ENCODE data around the gene ZNF862.

The ZNF862 gene

GRCh38 chr7:149815661-149816266 lies 22.4 kb upstream of the ZNF862 start:
- ATAC-seq (ENCODE audit: insufficient read depth, low read depth), result no peak
- Histone ChIP-seq H3K27ac (ENCODE audit: low read length) (no peak overlapping the region), H3K4me1 (ENCODE audit: insufficient read depth, low read length) (no peaks in the 10 kb centered on the region)

GRCh38 chr7:149816267-149816751 lies 21.9 kb upstream of the ZNF862 start:
- DNase-seq (no peak), ATAC-seq (ENCODE audit: insufficient read depth, low read depth) (no peak)
- Histone ChIP-seq H3K79me2 (ENCODE audit: insufficient read depth, low read length) (no peaks in the 10 kb centered on the region), H3K27ac (ENCODE audit: low read length) (no peak overlapping the region), H4K20me1 (ENCODE audit: insufficient read depth, low read length) (peaks cover 4% of the 10 kb centered on the region; the same call in 1 of the 2 replicates), H3K4me2 (ENCODE audit: insufficient read depth, low read length) (no peak overlapping the region), H3K4me3 (ENCODE audit: low read depth in 1 of 2, low read length in 2 of 2) (no peak overlapping the region), H2AFZ (ENCODE audit: low read depth, low read length) (no peak overlapping the region), H3K4me1 (ENCODE audit: insufficient read depth, low read length) (no peaks in the 10 kb centered on the region), H3K36me3 (ENCODE audit: insufficient read depth, low read length) (no peaks in the 10 kb centered on the region), H3K9ac (ENCODE audit: low read depth, low read length) (no peak overlapping the region), H3K27me3 (ENCODE audit: insufficient read depth, low read length, poor library complexity) (no peaks in the 10 kb centered on the region), H3K9me3 (ENCODE audit: insufficient read depth, low read length, severe bottlenecking) (no peaks in the 10 kb centered on the region)
- TF ChIP-seq CTCF (IDR thresholded peaks at IDR 0.05; ENCODE audit: borderline replicate concordance, extremely low read depth, low read length, poor library complexity, severe bottlenecking) (no peak), EZH2 (IDR thresholded peaks at IDR 0.05; ENCODE audit: borderline replicate concordance, low read depth, low read length, severe bottlenecking) (no peak)

More at GRCh38 chr7:149815661-149816266, 22.4 kb upstream of the ZNF862 start:
- DNase-seq, result no peak
- Histone ChIP-seq H3K79me2 (ENCODE audit: insufficient read depth, low read length) (no peaks in the 10 kb centered on the region), H3K4me3 (ENCODE audit: low read depth in 1 of 2, low read length in 2 of 2) (no peak overlapping the region), H3K4me2 (ENCODE audit: insufficient read depth, low read length) (no peak overlapping the region), H3K9me3 (ENCODE audit: insufficient read depth, low read length, severe bottlenecking) (no peaks in the 10 kb centered on the region), H3K9ac (ENCODE audit: low read depth, low read length) (no peak overlapping the region), H3K36me3 (ENCODE audit: insufficient read depth, low read length) (no peaks in the 10 kb centered on the region), H3K27me3 (ENCODE audit: insufficient read depth, low read length, poor library complexity) (no peaks in the 10 kb centered on the region), H2AFZ (ENCODE audit: low read depth, low read length) (no peak overlapping the region), H4K20me1 (ENCODE audit: insufficient read depth, low read length) (peaks cover 4% of the 10 kb centered on the region; the same call in 1 of the 2 replicates)
- TF ChIP-seq EZH2 (IDR thresholded peaks at IDR 0.05; ENCODE audit: borderline replicate concordance, low read depth, low read length, severe bottlenecking) (no peak), CTCF (IDR thresholded peaks at IDR 0.05; ENCODE audit: borderline replicate concordance, extremely low read depth, low read length, poor library complexity, severe bottlenecking) (no peak)

- Histone ChIP-seq H3K9me3 (ENCODE audit: insufficient read depth, low read length, severe bottlenecking) (no peaks in the 10 kb centered on the region), H4K20me1 (ENCODE audit: insufficient read depth, low read length) (peaks cover 4% of the 10 kb centered on the region; the same call in 1 of the 2 replicates), H3K79me2 (ENCODE audit: insufficient read depth, low read length) (no peaks in the 10 kb centered on the region), H3K27me3 (ENCODE audit: insufficient read depth, low read length, poor library complexity) (no peaks in the 10 kb centered on the region), H2AFZ (ENCODE audit: low read depth, low read length) (no peak overlapping the region), H3K4me1 (ENCODE audit: insufficient read depth, low read length) (no peaks in the 10 kb centered on the region), H3K36me3 (ENCODE audit: insufficient read depth, low read length) (no peaks in the 10 kb centered on the region), H3K27ac (ENCODE audit: low read length) (no peak overlapping the region), H3K9ac (ENCODE audit: low read depth, low read length) (no peak overlapping the region), H3K4me3 (ENCODE audit: low read depth in 1 of 2, low read length in 2 of 2) (no peak overlapping the region), H3K4me2 (ENCODE audit: insufficient read depth, low read length) (no peak overlapping the region)
- no peak for TF ChIP-seq CTCF (IDR thresholded peaks at IDR 0.05; ENCODE audit: borderline replicate concordance, extremely low read depth, low read length, poor library complexity, severe bottlenecking)
- no peak for TF ChIP-seq EZH2 (IDR thresholded peaks at IDR 0.05; ENCODE audit: borderline replicate concordance, low read depth, low read length, severe bottlenecking)
- DNase-seq (no peak), ATAC-seq (ENCODE audit: insufficient read depth, low read depth) (no peak)
Measured at GRCh38 chr7:149816794-149817193, 21.4 kb upstream of the ZNF862 start.
